Stomach (tissue), 9 donors: ENCODE results near the gene ADRA2A. TPM values are rescaled to one million over a fixed set of nuclear protein-coding genes. Genes with fewer than 3 reads are reported as not detected.
A peak's percentile ranks its signal among the peaks of the same experiment; 100 is the strongest.

Source experiments
- DNase-seq, 2 donors: peaks; one replicate each; pipeline versions ENCODE4 v3.0.0 to v3.0.0-alpha.2; 2013 to 2019
- H3K27ac ChIP-seq, 5 donors: fragments of 200-600 bp in 4 of 5; sonication (generic) in 4 of 5; one replicate each; pipeline ENCODE4 v1.5.1; 2013 to 2019; ENCODE audit warnings: mild to moderate bottlenecking in 1 of 5, moderate library complexity in 1 of 5
- H3K27me3 ChIP-seq, 3 donors: fragments of 200-600 bp; sonication (generic); one replicate each; pipeline ENCODE4 v1.5.1; 2017 to 2019; ENCODE audit warnings: mixed run types in 1 of 3
- H3K36me3 ChIP-seq, 4 donors: fragments of 200-600 bp; sonication (generic); 1 replicate in 3 of 4; 2 replicates in 1 of 4; pipeline ENCODE4 v1.5.1; 2016 to 2019
- H3K4me1 ChIP-seq, 4 donors: fragments of 200-600 bp; sonication (generic); one replicate each; pipeline ENCODE4 v1.5.1; 2016 to 2019
- H3K4me3 ChIP-seq, 4 donors: fragments of 200-600 bp; sonication (generic) in 3 of 4; one replicate each; pipeline ENCODE4 v1.5.1; 2016 to 2019; ENCODE audit warnings: mild to moderate bottlenecking in 1 of 4
- H3K9me3 ChIP-seq, 4 donors: fragments of 200-600 bp; sonication (generic); one replicate each; pipeline ENCODE4 v1.5.1; 2016 to 2019
- EP300 ChIP-seq: sonication (generic); formaldehyde crosslinking; IDR thresholded peaks from one replicate; pipeline ENCODE4 v1.6.1; 2017; ENCODE audit warnings: antibody characterized with exemption
- POLR2A ChIP-seq, 4 donors: fragments of 450-650 bp; IDR thresholded peaks; one replicate each; pipeline ENCODE4 v1.6.1; 2016; ENCODE audit warnings: antibody characterized with exemption in 4 of 4, control low read depth in 2 of 4, mild to moderate bottlenecking in 1 of 4, moderate library complexity in 1 of 4
- POLR2AphosphoS5 ChIP-seq, 3 donors: sonication (generic); formaldehyde crosslinking; IDR thresholded peaks; one replicate each; pipeline ENCODE4 v1.6.1; 2016; ENCODE audit warnings: antibody characterized with exemption in 3 of 3
- WGBS, 5 donors: extraction: QIAGEN DNeasy Blood & Tissue Kit in 3 of 5; methylation state at CpG; one replicate each; pipeline versions ENCODE4 v1.1.5 to v1.1.7; 2013 to 2018; 5-methylcytosine and 5-hydroxymethylcytosine counted together
- intact Hi-C: fragments of 100-400 bp; cut with DNase I; formaldehyde crosslinking; loops from one replicate; pipeline ENCODE4 v1.15.1; 2023; ENCODE audit warnings: low total_unique reads
- polyA plus RNA-seq, 3 donors: library from polyadenylated mRNA; stranded (reverse); fragments of 200-250 nt; gene quantifications; one replicate each; pipeline ENCODE4 v1.2.3, GENCODE V29; 2013
- total RNA-seq, 5 donors: library from RNA; depleted of rRNA; stranded (reverse); fragments of >200 nt; gene quantifications; one replicate each; pipeline versions ENCODE4 v1.1.0 to v1.2.3, GENCODE V29; 2014 to 2016
- TF ChIP-seq, protein P1 (sequence below), 7 experiments: fragments of 450-650 bp in 4 of 7; fragments of 200-600 bp in 3 of 7; sonication (generic) in 3 of 7; IDR thresholded peaks; one replicate each; pipeline ENCODE4 v1.5.1; 2016 to 2019; ENCODE audit warnings: antibody characterized with exemption in 7 of 7, control low read depth in 2 of 7, mild to moderate bottlenecking in 1 of 7
- donor health status: healthy with polysubstance abuse.
- donor health status: Bipolar disorder and iron deficiency.
- donor health status: healthy.

ADRA2A gene
- total and polyA plus RNA-seq, 8 donors, result 0.25 to 4.9 (median 0.65) TPM; not detected in 1

DNA sequence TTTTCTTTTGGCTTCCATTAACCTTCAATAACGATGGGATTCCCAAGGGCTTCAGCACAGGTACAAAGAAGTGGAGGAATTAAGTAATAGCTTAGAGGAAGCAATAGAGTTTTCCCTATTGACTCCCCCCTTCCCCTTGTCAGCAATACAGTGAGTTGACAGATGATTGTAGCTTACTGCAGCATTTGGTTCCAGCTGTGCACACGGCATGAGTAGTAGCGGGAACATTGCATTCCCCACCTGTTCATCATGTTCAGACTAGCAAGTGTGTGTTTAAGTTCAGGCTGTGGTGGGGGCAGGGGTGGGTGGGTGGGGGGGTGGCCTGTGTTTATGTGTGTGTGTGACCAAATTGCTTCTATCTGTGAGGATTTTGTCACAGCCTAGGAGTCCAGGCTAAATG, 4.6 kb upstream of the ADRA2A start:
- Histone ChIP-seq H3K27me3 (peaks cover 0 to 58% (median 30%) of the 10 kb centered on the region in 3 donors), H3K9me3 (peaks cover 0 to 5% (median 4%) of the 10 kb centered on the region in 4 donors), H3K4me1 (peaks cover 15 to 19% (median 18%) of the 10 kb centered on the region in 4 donors), H3K27ac (no peak overlapping the region), H3K4me3 (no peak overlapping the region), H3K36me3 (no peaks in the 10 kb centered on the region)
- DNase-seq, result peak in 1 of 2 donors; percentile 18
- intact Hi-C loops, result loop anchor here (10.0 kb wide), 2 partner anchors 133 to 293 kb away; no protein-coding TSS in a partner anchor
- no peak for TF ChIP-seq POLR2A (IDR thresholded peaks at IDR 0.05)
- no peak for TF ChIP-seq EP300
- TF ChIP-seq, protein P1, sequence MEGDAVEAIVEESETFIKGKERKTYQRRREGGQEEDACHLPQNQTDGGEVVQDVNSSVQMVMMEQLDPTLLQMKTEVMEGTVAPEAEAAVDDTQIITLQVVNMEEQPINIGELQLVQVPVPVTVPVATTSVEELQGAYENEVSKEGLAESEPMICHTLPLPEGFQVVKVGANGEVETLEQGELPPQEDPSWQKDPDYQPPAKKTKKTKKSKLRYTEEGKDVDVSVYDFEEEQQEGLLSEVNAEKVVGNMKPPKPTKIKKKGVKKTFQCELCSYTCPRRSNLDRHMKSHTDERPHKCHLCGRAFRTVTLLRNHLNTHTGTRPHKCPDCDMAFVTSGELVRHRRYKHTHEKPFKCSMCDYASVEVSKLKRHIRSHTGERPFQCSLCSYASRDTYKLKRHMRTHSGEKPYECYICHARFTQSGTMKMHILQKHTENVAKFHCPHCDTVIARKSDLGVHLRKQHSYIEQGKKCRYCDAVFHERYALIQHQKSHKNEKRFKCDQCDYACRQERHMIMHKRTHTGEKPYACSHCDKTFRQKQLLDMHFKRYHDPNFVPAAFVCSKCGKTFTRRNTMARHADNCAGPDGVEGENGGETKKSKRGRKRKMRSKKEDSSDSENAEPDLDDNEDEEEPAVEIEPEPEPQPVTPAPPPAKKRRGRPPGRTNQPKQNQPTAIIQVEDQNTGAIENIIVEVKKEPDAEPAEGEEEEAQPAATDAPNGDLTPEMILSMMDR (IDR thresholded peaks at IDR 0.05), result no peak
- no peak for TF ChIP-seq POLR2AphosphoS5 (IDR thresholded peaks at IDR 0.05)
- WGBS, 5 donors, result 31 to 63% (median 49%) methylated on average over 3 of the region's 3 CpGs

DNA sequence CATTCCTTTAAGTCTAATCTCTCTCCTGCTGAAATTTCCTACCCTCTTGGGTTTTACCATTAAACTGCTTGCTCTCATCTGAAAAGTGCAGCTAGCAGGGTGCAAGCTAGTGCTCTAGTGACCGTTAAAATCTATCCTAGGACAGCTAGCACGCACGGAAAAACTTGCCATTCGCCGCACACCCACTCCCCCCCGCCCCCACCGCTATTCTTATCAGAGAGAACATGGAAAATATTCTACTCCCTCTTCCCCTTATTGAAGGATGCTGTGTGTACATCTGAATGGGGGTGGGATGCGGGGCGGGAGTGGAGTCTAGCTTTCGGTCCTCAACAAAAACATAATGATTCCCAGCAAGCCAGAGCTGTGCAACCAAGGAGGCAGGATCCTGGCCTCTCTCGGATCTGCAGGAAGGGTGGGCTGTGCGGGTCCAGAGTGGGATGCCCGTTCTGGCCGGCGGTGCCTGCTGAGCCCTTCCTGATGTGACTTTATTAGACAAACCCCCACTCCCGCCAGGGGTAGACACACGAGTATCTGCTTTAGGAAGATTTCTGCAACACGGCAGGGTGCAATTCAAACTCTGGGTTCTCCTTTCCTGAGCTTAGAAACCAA, 1.1 kb upstream of the ADRA2A start:
- peaks cover 12 to 89% (median 54%) of the 10 kb centered on the region in 3 donors for H3K27me3 ChIP-seq

DNA sequence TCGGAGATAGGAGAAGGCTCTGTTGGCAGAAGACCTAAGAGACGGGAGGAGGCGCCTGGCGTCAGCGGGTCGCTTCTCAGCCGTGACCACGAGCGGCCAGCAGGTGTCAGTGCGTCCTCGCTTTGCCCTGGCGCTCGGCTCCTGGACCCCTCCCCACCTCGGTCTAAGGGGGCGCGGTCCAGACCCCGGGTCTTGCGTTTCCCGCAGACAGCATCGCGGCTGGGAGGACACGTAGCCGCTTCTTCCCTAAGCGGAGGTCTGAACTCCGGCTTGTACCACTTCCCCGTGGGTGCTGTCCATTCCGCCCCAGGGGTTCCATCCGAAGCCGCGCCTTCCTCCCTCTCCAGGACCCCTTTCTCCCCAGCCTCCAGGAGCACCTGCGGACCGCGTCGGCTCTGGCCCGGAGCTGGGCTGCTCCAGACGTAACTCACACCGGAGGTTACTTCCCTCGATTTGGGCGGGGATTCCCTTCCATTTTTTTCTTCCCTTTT, 593 bp upstream of the ADRA2A start:
- Histone ChIP-seq H3K27ac (peak overlapping the region in 2 of 5 donors; percentile 0 to 53), H3K4me1 (peaks cover 31 to 39% (median 32%) of the 10 kb centered on the region in 4 donors), H3K4me3 (peak overlapping the region; percentile 47 to 71 (median 54)), H3K27me3 (peaks cover 12 to 89% (median 54%) of the 10 kb centered on the region in 3 donors), H3K9me3 (no peaks in the 10 kb centered on the region), H3K36me3 (no peaks in the 10 kb centered on the region)
- TF ChIP-seq POLR2AphosphoS5 (IDR thresholded peaks at IDR 0.05) (no peak), POLR2A (IDR thresholded peaks at IDR 0.05) (no peak), EP300 (no peak)
- TF ChIP-seq, protein P1 (IDR thresholded peaks at IDR 0.05), result peak in 5 of 7 experiments; percentile 63 to 81 (median 73)
- DNase-seq, result peak; percentile 61 to 89
- intact Hi-C loops, result loop anchor here (10.0 kb wide), 2 partner anchors 129 to 289 kb away; no protein-coding TSS in a partner anchor
- 0 to 1% (median 1%) methylated on average over 14 to 39 of the region's 39 CpGs for WGBS, 5 donors

More for the DNA sequence above, 1.1 kb upstream of the ADRA2A start:
- no peak for DNase-seq
- intact Hi-C loops, result loop anchor here (10.0 kb wide), 2 partner anchors 129 to 289 kb away; no protein-coding TSS in a partner anchor
- H3K36me3 ChIP-seq, result no peaks in the 10 kb centered on the region
- no peak overlapping the region for H3K27ac ChIP-seq
- no peaks in the 10 kb centered on the region for H3K9me3 ChIP-seq
- H3K4me3 ChIP-seq, result peak overlapping the region; percentile 47 to 71 (median 54)
- WGBS, 5 donors, result 20 to 32% (median 24%) methylated on average over 14 to 18 of the region's 18 CpGs
- H3K4me1 ChIP-seq, result peaks cover 31 to 39% (median 32%) of the 10 kb centered on the region in 4 donors
- no peak for TF ChIP-seq POLR2AphosphoS5 (IDR thresholded peaks at IDR 0.05)
- TF ChIP-seq EP300, result no peak
- TF ChIP-seq, protein P1 (IDR thresholded peaks at IDR 0.05), result no peak
- no peak for TF ChIP-seq POLR2A (IDR thresholded peaks at IDR 0.05)

DNA sequence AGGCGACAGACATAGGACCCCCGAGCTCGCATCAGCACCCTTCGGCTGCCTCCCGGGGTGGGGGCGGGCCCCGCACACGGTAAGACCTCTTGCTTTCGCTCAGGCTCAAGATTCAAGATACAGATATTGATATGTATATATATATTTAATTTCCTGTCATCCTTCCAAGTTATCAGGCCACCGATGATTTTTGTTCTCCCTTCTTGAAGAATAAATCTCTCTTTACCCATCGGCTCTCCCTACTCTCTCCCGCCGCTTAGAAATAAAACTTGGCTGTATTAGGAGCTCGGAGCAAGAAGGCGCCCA, 603 bp downstream of the ADRA2A start:
- DNase-seq, result no peak
- H3K9me3 ChIP-seq, result no peaks in the 10 kb centered on the region
- peak overlapping the region in 3 of 5 donors; percentile 5 to 53 (median 38) for H3K27ac ChIP-seq
- no peaks in the 10 kb centered on the region for H3K36me3 ChIP-seq
- H3K27me3 ChIP-seq, result peaks cover 12 to 89% (median 54%) of the 10 kb centered on the region in 3 donors
- WGBS, 5 donors, result 0 to 5% (median 2%) methylated on average over 15 of the region's 15 CpGs
- peaks cover 31 to 39% (median 32%) of the 10 kb centered on the region in 4 donors for H3K4me1 ChIP-seq
- intact Hi-C loops, result loop anchor here (10.0 kb wide), 2 partner anchors 127 to 287 kb away; no protein-coding TSS in a partner anchor
- H3K4me3 ChIP-seq, result peak overlapping the region; percentile 47 to 71 (median 54)
- TF ChIP-seq POLR2A (IDR thresholded peaks at IDR 0.05) (no peak), POLR2AphosphoS5 (IDR thresholded peaks at IDR 0.05) (no peak), EP300 (no peak)
- TF ChIP-seq, protein P1 (IDR thresholded peaks at IDR 0.05), result no peak
